ENCODE data around the gene PRDM12. TPM values are rescaled to one million over a fixed set of nuclear protein-coding genes. Genes with fewer than 3 reads are reported as not detected.

The PRDM12 gene
- total RNA-seq, 1 experiment from 2014 or later: 0.34 TPM

DNA sequence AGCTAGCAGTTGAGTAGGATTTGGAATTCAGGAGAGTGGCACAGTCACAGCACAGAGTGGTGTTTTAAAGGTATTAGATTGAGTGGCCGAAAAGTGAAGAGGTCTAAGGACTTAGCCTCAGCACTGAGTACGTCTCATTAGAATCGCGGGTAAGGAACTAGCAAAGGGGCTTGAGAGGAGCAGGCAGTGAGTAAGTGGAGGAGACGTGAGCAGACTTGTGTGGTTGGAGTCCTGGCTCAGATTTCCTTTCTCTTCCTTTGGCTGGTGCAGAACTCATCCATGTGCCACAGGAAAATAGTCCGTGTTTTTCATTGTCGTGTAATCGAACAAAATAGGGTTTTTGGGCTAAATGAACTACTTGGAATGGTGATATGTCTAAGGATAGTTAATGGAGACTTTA, 32.6 kb downstream of the PRDM12 start:
- Mint-ChIP-seq H3K27me3 (ENCODE audit: insufficient read depth, unreplicated experiment) (no peaks in the 10 kb centered on the region), H3K4me1 (ENCODE audit: low read depth, unreplicated experiment) (peaks cover 9% of the 10 kb centered on the region), H3K9me3 (ENCODE audit: unreplicated experiment) (no peaks in the 10 kb centered on the region), H3K4me3 (ENCODE audit: unreplicated experiment) (no peak overlapping the region), H3K36me3 (ENCODE audit: insufficient read depth, unreplicated experiment) (peaks cover 70% of the 10 kb centered on the region), H3K27ac (ENCODE audit: unreplicated experiment) (no peak overlapping the region)
- H3K27me3 ChIP-seq (replicated peaks; ENCODE audit: control insufficient read depth, insufficient read depth, low read length): no peaks in the 10 kb centered on the region
- H3K36me3 ChIP-seq (ENCODE audit: control insufficient read depth, insufficient read depth, low read length): peaks cover 3% of the 10 kb centered on the region
- intact Hi-C loops (cut with micrococcal nuclease; ENCODE audit: unreplicated experiment): no loop called here
- BruUV-seq (replicated peaks): no TSS peak
- no peak overlapping the region for H3K4me3 ChIP-seq (ENCODE audit: low read depth, low read length)
- H3K9me3 ChIP-seq: no peaks in the 10 kb centered on the region
- ChIA-PET POLR2A (no interaction called here), CTCF (no interaction called here)
- peaks cover 3% of the 10 kb centered on the region; the same call in 1 of the 2 replicates for H3K4me1 ChIP-seq
- no peak for DNase-seq
- no peak for TF ChIP-seq CTCF (IDR thresholded peaks at IDR 0.05; ENCODE audit: insufficient read depth in 1 of 2, low read depth in 1 of 2, low read length in 1 of 2, severe bottlenecking in 1 of 2, unreplicated experiment in 1 of 2)

GRCh38 chr9:130698514-130698913, 34.1 kb downstream of the PRDM12 start:
- intact Hi-C loops (cut with micrococcal nuclease; ENCODE audit: unreplicated experiment): no loop called here
- no peak overlapping the region for H3K4me3 ChIP-seq (ENCODE audit: low read depth, low read length)
- no peaks in the 10 kb centered on the region for H3K9me3 Mint-ChIP-seq (ENCODE audit: unreplicated experiment)
- no peaks in the 10 kb centered on the region for H3K4me1 ChIP-seq
- TF ChIP-seq CTCF (IDR thresholded peaks at IDR 0.05; ENCODE audit: insufficient read depth in 1 of 2, low read depth in 1 of 2, low read length in 1 of 2, severe bottlenecking in 1 of 2, unreplicated experiment in 1 of 2): no peak
- peaks cover 6% of the 10 kb centered on the region for H3K36me3 ChIP-seq (ENCODE audit: control insufficient read depth, insufficient read depth, low read length)
- POLR2A ChIA-PET: interaction anchor here (0.6 kb wide), 1 partner anchor 148 kb away, joined by 3 read pairs; no protein-coding TSS in a partner anchor
- no peak overlapping the region for H3K4me3 Mint-ChIP-seq (ENCODE audit: unreplicated experiment)
- DNase-seq: no peak
- CTCF ChIA-PET: no interaction called here
- H3K9me3 ChIP-seq: no peaks in the 10 kb centered on the region
- H3K27ac Mint-ChIP-seq (ENCODE audit: unreplicated experiment): no peak overlapping the region
- H3K27me3 ChIP-seq (replicated peaks; ENCODE audit: control insufficient read depth, insufficient read depth, low read length): no peaks in the 10 kb centered on the region
- no peaks in the 10 kb centered on the region for H3K27me3 Mint-ChIP-seq (ENCODE audit: insufficient read depth, unreplicated experiment)
- peaks cover 85% of the 10 kb centered on the region for H3K36me3 Mint-ChIP-seq (ENCODE audit: insufficient read depth, unreplicated experiment)
- H3K4me1 Mint-ChIP-seq (ENCODE audit: low read depth, unreplicated experiment): peaks cover 9% of the 10 kb centered on the region
- no TSS peak for BruUV-seq (replicated peaks)

DNA sequence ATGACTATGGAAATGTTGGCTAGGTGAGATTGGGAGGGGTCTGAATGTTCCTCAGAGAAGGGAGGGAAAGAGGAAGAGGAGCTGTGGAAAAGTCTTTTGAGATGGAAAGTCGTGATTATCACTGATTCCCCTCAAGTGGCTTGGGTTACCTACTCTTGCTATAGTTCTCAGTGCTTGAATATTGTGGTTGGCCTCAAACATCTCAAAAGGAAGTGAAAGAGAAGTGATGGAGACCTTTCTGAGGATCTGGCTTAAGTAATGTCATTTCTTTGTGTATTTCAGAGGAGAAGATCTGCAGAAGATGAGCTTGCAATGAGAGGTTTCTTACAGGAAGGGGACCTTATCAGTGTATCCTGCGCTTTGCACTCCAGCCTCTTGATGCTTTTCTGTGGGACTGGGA, 34.7 kb downstream of the PRDM12 start:
- Histone ChIP-seq H3K4me1 (no peaks in the 10 kb centered on the region), H3K9me3 (no peaks in the 10 kb centered on the region), H3K4me3 (ENCODE audit: low read depth, low read length) (no peak overlapping the region), H3K27me3 (replicated peaks; ENCODE audit: control insufficient read depth, insufficient read depth, low read length) (no peaks in the 10 kb centered on the region), H3K36me3 (ENCODE audit: control insufficient read depth, insufficient read depth, low read length) (peaks cover 8% of the 10 kb centered on the region)
- ChIA-PET POLR2A (interaction anchor here (0.8 kb wide), 1 partner anchor 9 kb away, joined by 3 read pairs; no protein-coding TSS in a partner anchor), CTCF (no interaction called here)
- Mint-ChIP-seq H3K4me3 (ENCODE audit: unreplicated experiment) (no peak overlapping the region), H3K4me1 (ENCODE audit: low read depth, unreplicated experiment) (peaks cover 9% of the 10 kb centered on the region), H3K9me3 (ENCODE audit: unreplicated experiment) (no peaks in the 10 kb centered on the region), H3K27ac (ENCODE audit: unreplicated experiment) (no peak overlapping the region), H3K27me3 (ENCODE audit: insufficient read depth, unreplicated experiment) (no peaks in the 10 kb centered on the region), H3K36me3 (ENCODE audit: insufficient read depth, unreplicated experiment) (peaks cover 89% of the 10 kb centered on the region)
- BruUV-seq (replicated peaks): no TSS peak
- intact Hi-C loops (cut with micrococcal nuclease; ENCODE audit: unreplicated experiment): no loop called here
- no peak for TF ChIP-seq CTCF (IDR thresholded peaks at IDR 0.05; ENCODE audit: insufficient read depth in 1 of 2, low read depth in 1 of 2, low read length in 1 of 2, severe bottlenecking in 1 of 2, unreplicated experiment in 1 of 2)
- no peak for DNase-seq

All from Caco-2 (cell line).